SKM-1 treated with dmso at 0.1 percent for 144 hours (cell line): ENCODE results near the gene TTC34.
"Not testable (repeated sequence)": the region's sequence is repeated elsewhere in the genome, so short reads cannot be mapped to it uniquely, and the experiment has no call there.

Experiments
- DNase-seq: peaks from one replicate; lab custom pipeline; 2025; ENCODE audit not compliant: unreplicated experiment; lab: John Stamatoyannopoulos, UW

TTC34 gene

GRCh38 chr1:2778220-2778592 lies 23.3 kb downstream of the TTC34 start:
- no peak for DNase-seq

- no peak for DNase-seq
These were observed 23.9 kb downstream of the TTC34 start for GRCh38 chr1:2777424-2778219.

DNA sequence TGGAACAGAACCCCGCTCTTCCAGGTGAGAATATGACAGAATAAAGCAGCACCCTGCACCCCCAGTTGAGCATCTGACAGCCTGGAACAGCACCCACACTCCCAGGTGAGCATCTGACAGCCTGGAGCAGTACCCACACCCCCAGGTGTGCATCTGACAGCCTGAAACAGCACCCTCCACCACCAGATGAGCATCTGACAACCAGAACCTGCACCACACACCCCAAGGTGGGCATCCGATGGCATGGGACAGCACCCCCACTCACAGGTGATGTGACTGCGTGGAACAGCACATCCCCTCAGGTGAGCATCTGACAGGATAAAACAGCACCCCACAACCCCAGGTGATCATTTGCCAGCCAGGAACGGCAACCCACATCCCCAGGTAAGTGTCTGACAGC lies 26.2 kb downstream of the TTC34 start:
- not testable (repeated sequence) for DNase-seq

GRCh38 chr1:2768052-2768451 lies 33.4 kb downstream of the TTC34 start:
- not testable (repeated sequence) for DNase-seq

DNA sequence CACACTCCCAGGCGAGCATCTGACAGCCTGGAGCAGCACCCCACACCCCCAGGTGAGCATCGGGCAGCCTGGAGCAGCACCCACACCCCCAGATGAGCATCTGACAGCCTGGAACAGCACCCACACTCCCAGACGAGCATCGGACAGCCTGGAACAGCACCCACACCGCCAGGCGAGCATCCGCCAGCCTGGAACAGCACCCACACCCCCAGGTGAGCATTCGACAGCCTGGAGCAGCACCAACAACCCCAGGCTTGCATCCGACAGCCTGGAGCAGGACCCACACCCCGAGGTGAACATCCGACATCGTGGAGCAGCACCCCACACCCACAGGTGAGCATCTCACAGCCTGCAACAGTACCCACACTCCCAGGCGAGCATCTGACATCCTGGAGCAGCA lies 42.1 kb downstream of the TTC34 start:
- not testable (repeated sequence) for DNase-seq

DNA sequence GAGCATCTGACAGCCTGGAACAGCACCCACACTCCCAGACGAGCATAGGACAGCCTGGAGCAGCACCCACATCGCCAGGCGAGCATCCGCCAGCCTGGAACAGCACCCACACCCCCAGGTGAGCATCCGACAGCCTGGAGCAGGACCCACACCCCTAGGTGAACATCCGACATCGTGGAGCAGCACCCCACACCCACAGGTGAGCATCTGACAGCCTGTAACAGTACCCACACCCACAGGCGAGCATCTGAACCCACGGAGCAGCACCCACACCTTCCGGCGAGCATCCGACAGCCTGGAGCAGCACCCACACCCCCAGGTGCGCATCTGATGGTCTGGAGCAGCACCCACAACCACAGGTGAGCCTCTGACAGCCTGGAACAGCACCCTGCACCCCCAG lies 44.0 kb downstream of the TTC34 start:
- DNase-seq, result not testable (repeated sequence)

DNA sequence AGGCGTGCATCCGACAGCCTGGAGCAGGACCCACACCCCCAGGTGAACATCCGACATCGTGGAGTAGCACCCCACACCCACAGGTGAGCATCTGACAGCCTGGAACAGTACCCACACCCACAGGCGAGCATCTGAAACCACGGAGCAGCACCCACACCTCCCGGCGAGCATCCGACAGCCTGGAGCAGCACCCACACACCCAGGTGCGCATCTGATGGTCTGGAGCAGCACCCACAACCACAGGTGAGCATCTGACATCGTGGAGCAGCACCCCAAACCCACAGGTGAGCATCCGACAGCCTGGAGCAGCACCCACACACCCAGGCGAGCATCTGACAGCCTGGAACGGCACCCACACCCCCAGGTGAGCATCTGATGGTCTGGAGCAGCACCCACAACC lies 46.1 kb downstream of the TTC34 start:
- DNase-seq, result not testable (repeated sequence)

- not testable (repeated sequence) for DNase-seq
These were observed 46.9 kb downstream of the TTC34 start for GRCh38 chr1:2754597-2754996.

- not testable (repeated sequence) for DNase-seq
These were observed 49.0 kb downstream of the TTC34 start for GRCh38 chr1:2752503-2752902.

- not testable (repeated sequence) for DNase-seq
These were observed 49.6 kb downstream of the TTC34 start for GRCh38 chr1:2751866-2752265.

- not testable (repeated sequence) for DNase-seq
These were observed 50.4 kb downstream of the TTC34 start for GRCh38 chr1:2750766-2751730.

DNA sequence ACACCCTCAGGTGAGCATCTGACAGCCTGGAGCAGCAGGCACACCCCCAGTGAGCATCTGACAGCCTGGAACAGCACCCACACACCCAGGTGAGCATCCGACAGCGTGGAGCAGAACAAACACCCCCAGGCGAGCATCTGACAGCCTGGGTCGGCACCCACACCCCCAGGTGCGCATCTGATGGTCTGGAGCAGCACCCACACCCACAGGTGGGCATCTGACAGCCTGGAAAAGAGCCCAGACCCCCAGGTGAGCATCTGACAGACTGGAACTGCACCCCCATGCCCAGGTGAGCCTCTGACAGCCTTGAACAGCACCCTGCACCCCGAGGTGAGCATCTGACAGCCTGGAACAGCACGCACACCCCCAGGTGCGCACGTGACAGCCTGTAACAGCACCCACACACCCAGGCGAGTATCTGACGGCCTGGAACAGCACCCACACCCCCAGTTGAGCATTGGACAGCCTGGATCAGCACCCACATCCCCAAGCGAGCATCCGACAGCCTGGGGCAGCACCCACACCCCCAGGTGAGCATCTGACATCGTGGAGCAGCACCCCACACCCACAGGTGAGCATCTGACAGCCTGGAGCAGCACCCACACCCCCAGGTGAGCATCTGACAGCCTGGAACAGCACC lies 51.3 kb downstream of the TTC34 start:
- DNase-seq, result not testable (repeated sequence)

DNA sequence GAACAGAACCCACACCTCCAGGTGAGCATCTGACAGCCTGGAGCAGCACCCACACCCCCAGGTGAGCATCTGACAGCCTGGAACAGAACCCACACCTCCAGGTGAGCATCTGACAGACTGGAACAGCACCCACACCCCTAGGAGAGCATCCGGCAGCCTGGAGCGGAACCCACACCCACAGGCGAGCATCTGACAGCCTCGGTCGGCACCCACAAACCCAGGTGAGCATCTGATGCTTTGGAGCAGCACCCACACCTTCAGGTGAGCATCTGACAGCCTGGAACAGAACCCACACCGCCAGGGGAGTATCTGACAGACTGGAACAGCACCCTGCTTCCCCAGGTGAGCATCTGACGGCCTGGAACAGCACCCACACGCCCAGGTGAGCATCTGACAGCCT lies 52.9 kb downstream of the TTC34 start:
- DNase-seq, result not testable (repeated sequence)

DNA sequence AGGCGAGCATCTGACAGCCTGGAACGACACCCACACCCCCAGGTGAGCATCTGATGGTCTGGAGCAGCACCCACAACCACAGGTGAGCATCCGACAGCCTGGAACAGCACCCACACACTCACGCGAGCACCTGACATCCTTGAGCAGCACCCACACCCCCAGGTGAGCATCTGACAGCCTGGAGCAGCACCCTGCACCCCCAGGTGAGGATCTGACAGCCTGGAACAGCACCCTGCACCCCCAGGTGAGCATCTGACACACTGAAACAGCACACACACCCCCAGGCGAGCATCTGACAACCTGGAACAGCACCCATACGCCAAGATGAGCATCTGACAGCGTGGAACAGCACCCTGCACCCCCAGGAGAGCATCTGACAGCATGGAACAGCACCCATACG lies 106.7 kb downstream of the TTC34 start:
- not testable (repeated sequence) for DNase-seq

GRCh38 chr1:2690180-2690579 lies 111.3 kb downstream of the TTC34 start:
- not testable (repeated sequence) for DNase-seq

DNA sequence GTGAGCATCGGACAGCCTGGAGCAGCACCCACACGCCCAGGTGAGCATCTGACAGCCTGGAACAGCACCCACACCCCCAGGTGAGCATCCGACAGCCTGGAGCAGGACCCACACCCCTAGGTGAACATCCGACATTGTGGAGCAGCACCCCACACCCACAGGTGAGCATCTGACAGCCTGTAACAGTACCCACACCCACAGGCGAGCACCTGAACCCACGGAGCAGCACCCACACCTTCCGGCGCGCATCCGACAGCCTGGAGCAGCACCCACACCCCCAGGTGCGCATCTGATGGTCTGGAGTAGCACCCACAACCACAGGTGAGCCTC lies 113.2 kb downstream of the TTC34 start:
- not testable (repeated sequence) for DNase-seq

GRCh38 chr1:2687638-2688335 lies 113.7 kb downstream of the TTC34 start:
- DNase-seq, result not testable (repeated sequence)

DNA sequence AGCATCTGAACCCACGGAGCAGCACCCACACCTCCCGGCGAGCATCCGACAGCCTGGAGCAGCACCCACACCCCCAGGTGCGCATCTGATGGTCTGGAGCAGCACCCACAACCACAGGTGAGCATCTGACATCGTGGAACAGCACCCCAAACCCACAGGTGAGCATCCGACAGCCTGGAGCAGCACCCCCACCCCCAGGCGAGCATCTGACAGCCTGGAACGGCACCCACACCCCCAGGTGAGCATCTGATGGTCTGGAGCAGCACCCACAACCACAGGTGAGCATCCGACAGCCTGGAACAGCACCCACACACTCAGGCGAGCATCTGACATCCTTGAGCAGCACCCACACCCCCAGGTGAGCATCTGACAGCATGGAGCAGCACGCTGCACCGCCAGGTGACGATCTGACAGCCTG lies 114.3 kb downstream of the TTC34 start:
- not testable (repeated sequence) for DNase-seq

DNA sequence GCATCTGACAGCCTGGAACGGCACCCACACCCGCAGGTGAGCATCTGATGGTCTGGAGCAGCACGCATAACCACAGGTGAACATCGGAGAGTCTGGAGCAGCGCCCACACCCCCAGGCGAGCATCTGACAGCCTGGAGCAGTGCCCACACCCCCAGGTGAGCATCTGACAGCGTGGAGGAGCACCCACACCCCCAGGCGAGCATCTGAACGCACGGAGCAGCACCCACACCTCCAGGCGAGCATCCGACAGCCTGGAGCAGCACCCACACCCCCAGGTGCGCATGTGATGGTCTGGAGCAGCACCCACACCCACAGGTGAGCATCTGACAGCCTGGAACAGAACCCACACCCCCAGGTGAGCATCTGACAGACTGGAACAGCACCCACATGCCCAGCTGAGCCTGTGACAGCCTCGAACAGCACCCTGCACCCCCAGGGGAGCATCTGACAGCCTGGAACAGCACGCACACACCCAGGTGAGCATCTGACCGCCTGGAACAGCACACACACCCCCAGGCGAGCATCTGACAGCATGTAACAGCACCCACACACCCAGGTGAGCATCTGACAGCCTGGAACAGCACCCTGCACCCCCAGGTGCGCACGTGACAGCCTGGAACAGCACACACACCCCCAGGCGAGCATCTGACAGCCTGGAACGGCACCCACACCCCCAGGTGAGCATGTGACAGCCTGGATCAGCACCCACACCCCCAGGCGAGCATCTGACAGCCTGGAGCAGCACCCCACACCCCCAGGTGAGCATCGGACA lies 115.2 kb downstream of the TTC34 start:
- not testable (repeated sequence) for DNase-seq

DNA sequence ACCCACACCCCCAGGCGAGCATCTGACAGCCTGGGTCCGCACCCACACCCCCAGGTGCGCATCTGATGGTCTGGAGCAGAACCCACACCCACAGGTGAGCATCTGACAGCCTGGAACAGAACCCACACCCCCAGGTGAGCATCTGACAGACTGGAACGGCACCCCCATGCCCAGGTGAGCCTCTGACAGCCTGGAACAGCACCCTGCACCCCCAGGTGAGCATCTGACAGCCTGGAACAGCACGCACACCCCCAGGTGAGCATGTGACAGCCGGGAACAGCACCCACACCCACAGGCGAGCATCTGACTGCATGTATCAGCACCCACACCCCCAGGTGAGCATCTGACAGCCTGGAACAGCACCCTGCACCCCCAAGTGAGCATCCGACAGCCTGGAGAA lies 115.8 kb downstream of the TTC34 start:
- not testable (repeated sequence) for DNase-seq
